Activated naive CD8-positive, alpha-beta T cell (primary cell): ENCODE results near the gene APBB2.

Experiments used
- H3K27ac Mint-ChIP-seq: one replicate; pipeline ENCODE4 v1.8.0; 2021; ENCODE audit warnings: mixed read lengths
- H3K27me3 Mint-ChIP-seq: one replicate; pipeline ENCODE4 v1.8.0; 2021; ENCODE audit warnings: mixed read lengths
- H3K36me3 Mint-ChIP-seq: one replicate; pipeline ENCODE4 v1.8.0; 2021; ENCODE audit warnings: mixed read lengths
- H3K4me1 Mint-ChIP-seq: one replicate; pipeline ENCODE4 v1.8.0; 2021; ENCODE audit warnings: low read depth, mixed read lengths
- H3K4me3 Mint-ChIP-seq: one replicate; pipeline ENCODE4 v1.8.0; 2021; ENCODE audit warnings: mild to moderate bottlenecking, mixed read lengths
- H3K9me3 Mint-ChIP-seq: one replicate; pipeline ENCODE4 v1.8.0; 2021; ENCODE audit warnings: low read depth, mixed read lengths

Gene APBB2

GRCh38 chr4:41146716-41147506 is 67.4 kb downstream of the APBB2 start:
- H3K27ac Mint-ChIP-seq = no peak overlapping the region
- H3K36me3 Mint-ChIP-seq = no peaks in the 10 kb centered on the region
- no peaks in the 10 kb centered on the region for H3K9me3 Mint-ChIP-seq
- no peaks in the 10 kb centered on the region for H3K4me1 Mint-ChIP-seq
- peaks cover 2% of the 10 kb centered on the region for H3K27me3 Mint-ChIP-seq
- no peak overlapping the region for H3K4me3 Mint-ChIP-seq

- H3K4me1 Mint-ChIP-seq = no peaks in the 10 kb centered on the region
- H3K27me3 Mint-ChIP-seq = peaks cover 3% of the 10 kb centered on the region
- H3K4me3 Mint-ChIP-seq = no peak overlapping the region
- H3K27ac Mint-ChIP-seq = no peak overlapping the region
- no peaks in the 10 kb centered on the region for H3K9me3 Mint-ChIP-seq
- no peaks in the 10 kb centered on the region for H3K36me3 Mint-ChIP-seq
Observed at GRCh38 chr4:41146196-41146595, 68.1 kb downstream of the APBB2 start.

GRCh38 chr4:41145571-41146078 is 68.7 kb downstream of the APBB2 start:
- no peaks in the 10 kb centered on the region for H3K9me3 Mint-ChIP-seq

GRCh38 chr4:41144812-41145211 is 69.5 kb downstream of the APBB2 start:
- Mint-ChIP-seq H3K27ac (no peak overlapping the region), H3K9me3 (no peaks in the 10 kb centered on the region), H3K4me3 (no peak overlapping the region), H3K27me3 (peaks cover 3% of the 10 kb centered on the region), H3K4me1 (no peaks in the 10 kb centered on the region), H3K36me3 (no peaks in the 10 kb centered on the region)

More at GRCh38 chr4:41145571-41146078, 68.7 kb downstream of the APBB2 start:
- H3K27me3 Mint-ChIP-seq = peaks cover 3% of the 10 kb centered on the region
- no peaks in the 10 kb centered on the region for H3K4me1 Mint-ChIP-seq
- no peaks in the 10 kb centered on the region for H3K36me3 Mint-ChIP-seq
- H3K27ac Mint-ChIP-seq = no peak overlapping the region
- no peak overlapping the region for H3K4me3 Mint-ChIP-seq

- no peak overlapping the region for H3K4me3 Mint-ChIP-seq
- no peaks in the 10 kb centered on the region for H3K4me1 Mint-ChIP-seq
- H3K36me3 Mint-ChIP-seq = no peaks in the 10 kb centered on the region
- H3K9me3 Mint-ChIP-seq = no peaks in the 10 kb centered on the region
- H3K27me3 Mint-ChIP-seq = peaks cover 3% of the 10 kb centered on the region
- no peak overlapping the region for H3K27ac Mint-ChIP-seq
Observed at GRCh38 chr4:41144040-41144379, 70.3 kb downstream of the APBB2 start.

- no peaks in the 10 kb centered on the region for H3K36me3 Mint-ChIP-seq
Observed at GRCh38 chr4:41143311-41144039, 70.9 kb downstream of the APBB2 start.

GRCh38 chr4:41142376-41143310 is 71.7 kb downstream of the APBB2 start:
- Mint-ChIP-seq H3K27me3 (peaks cover 3% of the 10 kb centered on the region), H3K27ac (no peak overlapping the region), H3K4me1 (no peaks in the 10 kb centered on the region), H3K9me3 (no peaks in the 10 kb centered on the region), H3K36me3 (no peaks in the 10 kb centered on the region), H3K4me3 (no peak overlapping the region)

More at GRCh38 chr4:41143311-41144039, 70.9 kb downstream of the APBB2 start:
- no peak overlapping the region for H3K4me3 Mint-ChIP-seq
- no peaks in the 10 kb centered on the region for H3K4me1 Mint-ChIP-seq
- peaks cover 3% of the 10 kb centered on the region for H3K27me3 Mint-ChIP-seq
- no peak overlapping the region for H3K27ac Mint-ChIP-seq
- no peaks in the 10 kb centered on the region for H3K9me3 Mint-ChIP-seq

GRCh38 chr4:41141900-41142299 is 72.4 kb downstream of the APBB2 start:
- no peak overlapping the region for H3K27ac Mint-ChIP-seq
- H3K4me3 Mint-ChIP-seq = no peak overlapping the region
- peaks cover 3% of the 10 kb centered on the region for H3K27me3 Mint-ChIP-seq
- H3K4me1 Mint-ChIP-seq = no peaks in the 10 kb centered on the region
- no peaks in the 10 kb centered on the region for H3K9me3 Mint-ChIP-seq
- H3K36me3 Mint-ChIP-seq = no peaks in the 10 kb centered on the region

- no peak overlapping the region for H3K4me3 Mint-ChIP-seq
- no peaks in the 10 kb centered on the region for H3K36me3 Mint-ChIP-seq
- H3K9me3 Mint-ChIP-seq = no peaks in the 10 kb centered on the region
- H3K4me1 Mint-ChIP-seq = no peaks in the 10 kb centered on the region
- H3K27ac Mint-ChIP-seq = no peak overlapping the region
- peaks cover 3% of the 10 kb centered on the region for H3K27me3 Mint-ChIP-seq
Observed at GRCh38 chr4:41140410-41140809, 73.9 kb downstream of the APBB2 start.

- Mint-ChIP-seq H3K9me3 (no peaks in the 10 kb centered on the region), H3K4me1 (no peaks in the 10 kb centered on the region), H3K36me3 (no peaks in the 10 kb centered on the region), H3K27me3 (peaks cover 3% of the 10 kb centered on the region), H3K4me3 (no peak overlapping the region), H3K27ac (no peak overlapping the region)
Observed at GRCh38 chr4:41137879-41138278, 76.5 kb downstream of the APBB2 start.

- no peak overlapping the region for H3K27ac Mint-ChIP-seq
- H3K36me3 Mint-ChIP-seq = no peaks in the 10 kb centered on the region
- peaks cover 3% of the 10 kb centered on the region for H3K27me3 Mint-ChIP-seq
- H3K9me3 Mint-ChIP-seq = no peaks in the 10 kb centered on the region
- H3K4me1 Mint-ChIP-seq = no peaks in the 10 kb centered on the region
- no peak overlapping the region for H3K4me3 Mint-ChIP-seq
Observed at GRCh38 chr4:41136456-41136855, 77.9 kb downstream of the APBB2 start.

- H3K9me3 Mint-ChIP-seq = no peaks in the 10 kb centered on the region
- no peaks in the 10 kb centered on the region for H3K4me1 Mint-ChIP-seq
- H3K4me3 Mint-ChIP-seq = no peak overlapping the region
- H3K36me3 Mint-ChIP-seq = no peaks in the 10 kb centered on the region
- no peak overlapping the region for H3K27ac Mint-ChIP-seq
- peaks cover 3% of the 10 kb centered on the region for H3K27me3 Mint-ChIP-seq
Observed at GRCh38 chr4:41135801-41136200, 78.5 kb downstream of the APBB2 start.

GRCh38 chr4:41134581-41134980 is 79.8 kb downstream of the APBB2 start:
- Mint-ChIP-seq H3K9me3 (no peaks in the 10 kb centered on the region), H3K27ac (no peak overlapping the region), H3K4me3 (no peak overlapping the region), H3K36me3 (no peaks in the 10 kb centered on the region), H3K27me3 (peaks cover 3% of the 10 kb centered on the region), H3K4me1 (no peaks in the 10 kb centered on the region)

GRCh38 chr4:41133454-41134018 is 80.8 kb downstream of the APBB2 start:
- H3K9me3 Mint-ChIP-seq = no peaks in the 10 kb centered on the region
- no peaks in the 10 kb centered on the region for H3K4me1 Mint-ChIP-seq
- H3K36me3 Mint-ChIP-seq = no peaks in the 10 kb centered on the region
- H3K4me3 Mint-ChIP-seq = no peak overlapping the region
- peaks cover 3% of the 10 kb centered on the region for H3K27me3 Mint-ChIP-seq
- no peak overlapping the region for H3K27ac Mint-ChIP-seq
